ENCODE data around the gene SEPTIN10.

DNA sequence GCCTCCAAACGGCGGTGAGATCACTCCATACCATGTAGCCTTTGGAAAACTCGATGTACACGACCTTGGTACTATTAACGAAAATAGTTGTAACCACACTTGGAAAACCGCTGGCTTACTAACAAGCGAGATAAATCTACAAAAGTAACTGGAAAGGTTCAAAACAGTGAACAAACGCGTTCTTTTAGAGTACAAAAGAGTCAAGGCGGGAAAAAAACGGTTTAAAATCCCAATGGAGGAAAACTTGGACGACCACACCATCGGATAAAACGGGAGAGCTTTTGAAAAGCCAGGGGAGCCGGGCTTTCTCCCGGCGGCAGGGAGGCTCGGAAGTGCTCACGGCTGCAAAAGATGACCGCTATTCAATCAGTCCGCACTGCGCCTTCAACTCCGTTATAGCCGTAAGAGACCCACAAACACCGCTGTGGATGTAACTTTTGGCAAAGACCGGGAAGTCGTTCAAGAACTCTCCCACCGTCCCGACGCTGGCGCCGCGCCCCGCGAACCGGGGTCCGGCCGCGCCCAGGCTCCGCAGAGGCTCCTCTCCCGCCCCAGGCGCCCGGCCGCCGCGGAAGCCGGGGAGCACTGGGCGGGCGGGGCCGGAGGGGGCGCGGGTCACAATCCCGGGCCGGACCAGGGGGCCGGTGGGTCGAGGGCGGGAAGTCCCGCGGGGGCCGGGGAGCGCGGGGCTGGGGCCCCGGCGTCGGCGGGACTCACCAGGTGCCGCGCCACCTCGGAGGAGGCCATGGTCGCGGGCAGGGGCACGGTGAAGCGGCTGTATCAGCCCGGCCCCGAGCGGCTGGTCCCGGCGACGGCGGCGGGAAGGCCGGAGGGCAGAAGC lies 465 bp downstream of the SEPTIN10 start:
- TF ChIP-seq, protein P1, sequence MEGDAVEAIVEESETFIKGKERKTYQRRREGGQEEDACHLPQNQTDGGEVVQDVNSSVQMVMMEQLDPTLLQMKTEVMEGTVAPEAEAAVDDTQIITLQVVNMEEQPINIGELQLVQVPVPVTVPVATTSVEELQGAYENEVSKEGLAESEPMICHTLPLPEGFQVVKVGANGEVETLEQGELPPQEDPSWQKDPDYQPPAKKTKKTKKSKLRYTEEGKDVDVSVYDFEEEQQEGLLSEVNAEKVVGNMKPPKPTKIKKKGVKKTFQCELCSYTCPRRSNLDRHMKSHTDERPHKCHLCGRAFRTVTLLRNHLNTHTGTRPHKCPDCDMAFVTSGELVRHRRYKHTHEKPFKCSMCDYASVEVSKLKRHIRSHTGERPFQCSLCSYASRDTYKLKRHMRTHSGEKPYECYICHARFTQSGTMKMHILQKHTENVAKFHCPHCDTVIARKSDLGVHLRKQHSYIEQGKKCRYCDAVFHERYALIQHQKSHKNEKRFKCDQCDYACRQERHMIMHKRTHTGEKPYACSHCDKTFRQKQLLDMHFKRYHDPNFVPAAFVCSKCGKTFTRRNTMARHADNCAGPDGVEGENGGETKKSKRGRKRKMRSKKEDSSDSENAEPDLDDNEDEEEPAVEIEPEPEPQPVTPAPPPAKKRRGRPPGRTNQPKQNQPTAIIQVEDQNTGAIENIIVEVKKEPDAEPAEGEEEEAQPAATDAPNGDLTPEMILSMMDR (conservative IDR thresholded peaks at IDR 0.05) = no peak
- no peak for TF ChIP-seq EZH2 (IDR thresholded peaks at IDR 0.05; ENCODE audit: low read depth)
